IMR-90 (cell line): Measurements from ENCODE around the gene ZBTB24. TPM values are rescaled to one million over a fixed set of nuclear protein-coding genes. Genes with fewer than 3 reads are reported as not detected.

Experiments used
- ATAC-seq: fragments of 200-7000 bp; cut with Tn5 transposase; 2 replicates; pipeline ENCODE4 v1.9.1; 2020; ENCODE audit warnings: low read depth, mild to moderate bottlenecking, moderate library complexity
- BruUV-seq: library from RNA; stranded (reverse); fragments of 400-500 nt; replicated peaks from 2 replicates; lab custom pipeline; 2021; lab: Mats Ljungman, UMichigan
- CTCF ChIA-PET: fragments of 300-600 bp; formaldehyde crosslinking; extraction: SDS; loops from one replicate; lab custom pipeline; 2021; ENCODE audit warnings: antibody characterized with exemption; lab: Yijun Ruan, JAX
- POLR2A ChIA-PET: fragments of 300-600 bp; sonication (Branson Sonifier 250); formaldehyde crosslinking; loops from one replicate; lab custom pipeline; 2022; ENCODE audit warnings: antibody characterized with exemption; ENCODE audit not compliant: unreplicated experiment; lab: Charles Lee
- DNase-seq: peaks from one replicate; pipeline ENCODE4 v3.0.0; 2013
- H2AFZ ChIP-seq: replicated peaks from 2 replicates; pipeline ENCODE3; 2013; ENCODE audit warnings: low read length, mild to moderate bottlenecking; ENCODE audit not compliant: poor library complexity
- H2AK5ac ChIP-seq: 2 replicates; pipeline ENCODE4 v1.6.1; 2013; ENCODE audit warnings: low read depth, low read length, inconsistent platforms
- H2AK9ac ChIP-seq: replicated peaks from 2 replicates; pipeline ENCODE3; 2013; ENCODE audit warnings: mild to moderate bottlenecking, low read depth, low read length, moderate library complexity; ENCODE audit not compliant: poor library complexity
- H2BK120ac ChIP-seq: 2 replicates; pipeline ENCODE4 v1.6.1; 2013; ENCODE audit warnings: low read depth, low read length, inconsistent platforms
- H2BK15ac ChIP-seq: 3 replicates; pipeline ENCODE4 v1.6.1; 2013; ENCODE audit warnings: low read depth, low read length, inconsistent platforms
- H2BK20ac ChIP-seq: 2 replicates; pipeline ENCODE4 v1.6.1; 2013; ENCODE audit warnings: low read depth, mild to moderate bottlenecking, inconsistent platforms, low read length, moderate library complexity
- H2BK5ac ChIP-seq: 2 replicates; pipeline ENCODE4 v1.6.1; 2013; ENCODE audit warnings: mild to moderate bottlenecking, low read depth, low read length, inconsistent platforms; ENCODE audit not compliant: poor library complexity, severe bottlenecking
- H3K14ac ChIP-seq: replicated peaks from 2 replicates; pipeline ENCODE4 v1.6.1; 2013; ENCODE audit warnings: low read depth, low read length, inconsistent platforms
- H3K18ac ChIP-seq: 2 replicates; pipeline ENCODE4 v1.6.1; 2013; ENCODE audit warnings: low read depth, low read length, control low read depth
- H3K23ac ChIP-seq: 2 replicates; pipeline ENCODE4 v1.6.1; 2013; ENCODE audit warnings: low read depth, low read length, inconsistent platforms
- H3K27ac ChIP-seq: 2 replicates; pipeline ENCODE4 v1.5.1; 2013; ENCODE audit warnings: mild to moderate bottlenecking, control low read depth, low read length; ENCODE audit not compliant: insufficient read depth
- H3K27me3 ChIP-seq: 2 replicates; pipeline ENCODE4 v1.6.1; 2013; ENCODE audit warnings: low read length; ENCODE audit not compliant: control insufficient read depth, insufficient read depth
- H3K36me3 ChIP-seq: 2 replicates; pipeline ENCODE4 v1.6.1; 2013; ENCODE audit warnings: low read length, mixed read lengths; ENCODE audit not compliant: control insufficient read depth, insufficient read depth
- H3K4ac ChIP-seq: 2 replicates; pipeline ENCODE4 v1.6.1; 2013; ENCODE audit warnings: low read depth, low read length, inconsistent platforms
- H3K4me1 ChIP-seq: 2 replicates; pipeline ENCODE4 v1.6.1; 2013; ENCODE audit warnings: low read length, mixed read lengths; ENCODE audit not compliant: control insufficient read depth, insufficient read depth
- H3K4me2 ChIP-seq: 2 replicates; pipeline ENCODE4 v1.6.1; 2013; ENCODE audit warnings: low read depth, mild to moderate bottlenecking, control low read depth, low read length, moderate library complexity
- H3K4me3 ChIP-seq: 2 replicates; pipeline ENCODE4 v1.5.1; 2013; ENCODE audit warnings: low read depth, mild to moderate bottlenecking, control low read depth, low read length, moderate library complexity; ENCODE audit not compliant: insufficient read depth
- H3K56ac ChIP-seq: 2 replicates; pipeline ENCODE4 v1.6.1; 2013; ENCODE audit warnings: low read length, inconsistent platforms; ENCODE audit not compliant: insufficient read depth; ENCODE audit errors: extremely low read depth
- H3K79me1 ChIP-seq, 2 experiments: 2 replicates each; pipeline ENCODE4 v1.6.1; 2013; ENCODE audit warnings: low read length in 2 of 2, inconsistent platforms in 1 of 2, low read depth in 1 of 2
- H3K9ac ChIP-seq: 2 replicates; pipeline ENCODE4 v1.6.1; 2013; ENCODE audit warnings: low read depth, low read length, control low read depth
- H3K9me1 ChIP-seq: 2 replicates; pipeline ENCODE4 v1.6.1; 2013; ENCODE audit warnings: low read length, inconsistent platforms; ENCODE audit not compliant: insufficient read depth
- H3K9me3 ChIP-seq: 2 replicates; pipeline ENCODE4 v1.6.1; 2013; ENCODE audit warnings: low read length; ENCODE audit not compliant: control insufficient read depth, insufficient read depth
- H4K20me1 ChIP-seq: 2 replicates; pipeline ENCODE4 v1.6.1; 2013; ENCODE audit warnings: low read length, inconsistent platforms; ENCODE audit not compliant: insufficient read depth
- H4K5ac ChIP-seq: 2 replicates; pipeline ENCODE4 v1.6.1; 2013; ENCODE audit warnings: mild to moderate bottlenecking, low read depth, low read length, control low read depth
- H4K8ac ChIP-seq, 2 experiments: 2 replicates each; pipeline ENCODE4 v1.6.1; 2013; ENCODE audit warnings: low read depth in 2 of 2, low read length in 2 of 2, control low read depth in 1 of 2, inconsistent platforms in 1 of 2
- H4K91ac ChIP-seq: 2 replicates; pipeline ENCODE4 v1.6.1; 2013; ENCODE audit warnings: low read depth, low read length, inconsistent platforms; ENCODE audit not compliant: insufficient read depth
- BHLHE40 ChIP-seq: fragments of 150-350 bp; IDR thresholded peaks from 2 replicates; pipeline ENCODE4 v1.6.1; 2016; ENCODE audit warnings: mild to moderate bottlenecking, low read depth, low read length
- CEBPB ChIP-seq: IDR thresholded peaks from 2 replicates; pipeline ENCODE4 v1.6.1; 2012; ENCODE audit warnings: low read depth, low read length, improper control_type of control experiment
- CTCF ChIP-seq: conservative IDR thresholded peaks from 2 replicates; pipeline ENCODE4 v1.5.1; 2012; ENCODE audit warnings: mild to moderate bottlenecking, low read depth, low read length, improper control_type of control experiment
- MAFK ChIP-seq: IDR thresholded peaks from 2 replicates; pipeline ENCODE4 v1.6.1; 2012; ENCODE audit warnings: low read depth, low read length, improper control_type of control experiment
- MAZ ChIP-seq: IDR thresholded peaks from 2 replicates; pipeline ENCODE4 v1.6.1; 2012; ENCODE audit warnings: low read depth, mild to moderate bottlenecking, low read length, improper control_type of control experiment, moderate library complexity, borderline replicate concordance
- NFE2L2 ChIP-seq: fragments of 150-350 bp; IDR thresholded peaks from 2 replicates; pipeline ENCODE4 v1.6.1; 2016; ENCODE audit warnings: low read depth, mild to moderate bottlenecking, low read length
- RAD21 ChIP-seq: IDR thresholded peaks from 2 replicates; pipeline ENCODE4 v1.6.1; 2012; ENCODE audit warnings: low read length, improper control_type of control experiment
- RCOR1 ChIP-seq: IDR thresholded peaks from 2 replicates; pipeline ENCODE4 v1.6.1; 2012; ENCODE audit warnings: mild to moderate bottlenecking, low read length, improper control_type of control experiment; ENCODE audit not compliant: insufficient replicate concordance
- SMC3 ChIP-seq: fragments of 150-350 bp; IDR thresholded peaks from 2 replicates; pipeline ENCODE4 v1.6.1; 2016; ENCODE audit warnings: low read depth, mild to moderate bottlenecking, antibody characterized with exemption, low read length, moderate library complexity
- WGBS, 2 experiments: methylation state at CpG; one replicate each; pipeline versions ENCODE4 v1.1.5 to v1.1.7; 2013; ENCODE audit warnings: missing lambda C conversion rate in 2 of 2; ENCODE audit not compliant: insufficient read length in 1 of 2; ENCODE audit errors: extremely low coverage in 2 of 2; 5-methylcytosine and 5-hydroxymethylcytosine counted together
- dilution Hi-C: fragments of 300-500 bp; cut with HindIII; formaldehyde crosslinking; loops from one replicate; pipeline ENCODE4 v1.14.3; 2018; ENCODE audit warnings: low sequenced_read_pairs; ENCODE audit not compliant: unreplicated experiment
- in situ Hi-C: fragments of 300-500 bp; cut with MboI; formaldehyde crosslinking; loops from 3 replicates; pipeline ENCODE4 v1.14.3; 2019; ENCODE audit warnings: low sequenced_read_pairs, inconsistent platforms, mixed read lengths
- intact Hi-C: fragments of 100-400 bp; cut with micrococcal nuclease; formaldehyde crosslinking; loops from 2 replicates; pipeline ENCODE4 v1.10.0; 2022
- polyA plus RNA-seq, 3 experiments: library from polyadenylated mRNA; depleted of rRNA; stranded (reverse); fragments of >200 nt; gene quantifications; 2 replicates each; pipeline ENCODE4 v1.2.3, GENCODE V29; 2012; ENCODE audit warnings: low replicate concordance in 1 of 3
- total RNA-seq: library from RNA; depleted of rRNA; stranded (reverse); fragments of >200 nt; gene quantifications from 2 replicates; pipeline ENCODE4 v1.2.3, GENCODE V29; 2012

Gene ZBTB24
- total and polyA plus RNA-seq, 2 of the 4 experiments (the other 2 are of a cell fraction) = 2.3 to 7.9 TPM

DNA sequence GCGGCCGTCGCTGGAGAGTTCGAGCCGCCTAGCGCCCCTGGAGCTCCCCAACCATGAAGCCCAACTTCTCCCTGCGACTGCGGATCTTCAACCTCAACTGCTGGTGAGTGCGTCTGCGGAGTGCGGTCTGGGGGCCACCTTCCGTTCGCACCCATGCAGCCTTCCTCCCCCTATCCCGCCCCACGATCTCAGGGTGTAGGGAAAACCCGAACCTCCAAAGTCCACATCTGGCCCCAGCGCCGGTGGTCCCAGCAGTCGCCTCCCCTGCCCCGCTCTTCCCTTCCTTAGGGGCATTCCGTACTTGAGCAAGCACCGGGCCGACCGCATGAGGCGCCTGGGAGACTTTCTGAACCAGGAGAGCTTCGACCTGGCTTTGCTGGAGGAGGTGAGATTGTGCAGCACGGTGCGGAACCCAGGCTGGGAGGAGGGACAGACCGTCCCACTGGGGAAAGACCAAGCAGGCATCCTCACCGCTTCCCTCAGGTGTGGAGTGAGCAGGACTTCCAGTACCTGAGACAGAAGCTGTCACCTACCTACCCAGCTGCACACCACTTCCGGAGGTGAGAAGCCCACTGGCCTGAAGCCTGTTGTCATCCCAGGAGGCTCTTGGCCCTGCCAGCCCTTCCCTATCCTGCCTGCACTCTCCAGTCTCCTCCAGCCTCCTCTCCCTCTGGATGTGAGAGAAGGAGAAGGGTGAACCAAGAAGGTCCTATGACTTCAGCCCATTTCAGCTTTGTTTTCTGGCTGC, 41.8 kb downstream of the ZBTB24 start:
- 0 out of 2 replicates have a peak overlapping the region, but pooled peaks have one; percentile 4 for H2BK120ac ChIP-seq
- H2BK5ac ChIP-seq = peak overlapping the region; percentile 25
- H3K18ac ChIP-seq = peak overlapping the region; percentile 4; the same call in 1 of the 2 replicates
- DNase-seq = peak; percentile 47
- H3K27me3 ChIP-seq = no peaks in the 10 kb centered on the region
- dilution Hi-C loops = no loop called here
- peak; percentile 37 for ATAC-seq
- no peaks in the 10 kb centered on the region for H4K20me1 ChIP-seq
- CTCF ChIA-PET = interaction anchor here (0.6 to 0.9 kb wide), 2 partner anchors 24 to 28 kb away, joined by 3 to 10 read pairs; no protein-coding TSS in a partner anchor
- peaks cover 13% of the 10 kb centered on the region for H3K9me1 ChIP-seq
- H2BK20ac ChIP-seq = no peak overlapping the region
- BruUV-seq = no TSS peak
- peaks cover 8% of the 10 kb centered on the region for H3K4me1 ChIP-seq
- H3K9ac ChIP-seq = peak overlapping the region; percentile 72
- peak overlapping the region; percentile 74 for H3K23ac ChIP-seq
- no peaks in the 10 kb centered on the region for H3K9me3 ChIP-seq
- POLR2A ChIA-PET = no interaction called here
- in situ Hi-C loops = no loop called here
- H3K27ac ChIP-seq = peak overlapping the region; percentile 48
- H3K36me3 ChIP-seq = peaks cover 36% of the 10 kb centered on the region
- peak overlapping the region; percentile 66 for H2AK9ac ChIP-seq
- H3K79me1 ChIP-seq = peaks cover 0 to 16% of the 10 kb centered on the region in 2 experiments; a peak in 2 of 4 replicates
- H2AK5ac ChIP-seq = peak overlapping the region; percentile 73
- H4K5ac ChIP-seq = no peak overlapping the region
- peak overlapping the region; percentile 99 for H2AFZ ChIP-seq
- intact Hi-C loops = no loop called here
- peak overlapping the region; percentile 93 for H3K4me2 ChIP-seq
- peak overlapping the region; percentile 71 for H3K4ac ChIP-seq
- TF ChIP-seq RAD21 (no peak), RCOR1 (no peak), BHLHE40 (no peak), MAZ (no peak), MAFK (no peak), NFE2L2 (no peak), CEBPB (peak; percentile 76), SMC3 (no peak), CTCF (0 out of 2 replicates have a peak, but pooled peaks have one; percentile 12)
- H3K4me3 ChIP-seq = peak overlapping the region; percentile 70
- H3K14ac ChIP-seq = peak overlapping the region; percentile 71; the same call in 1 of the 2 replicates
- H4K8ac ChIP-seq = peak overlapping the region; percentile 46 to 79; a peak in 2 of 4 replicates
- 0% methylated on average over 3 of the region's 31 CpGs; no CpG with 5 or more reads in 1 of the 2 experiments for WGBS, 2 experiments
- H3K56ac ChIP-seq = peak overlapping the region; percentile 49; the same call in 1 of the 2 replicates
- H2BK15ac ChIP-seq = no peak overlapping the region
- no peak overlapping the region; the same call in 1 of the 2 replicates for H4K91ac ChIP-seq
